ENCODE results near the gene CD46.
"Not testable (repeated sequence)": the region's sequence is repeated elsewhere in the genome, so short reads cannot be mapped to it uniquely, and the experiment has no call there.

The CD46 gene

DNA sequence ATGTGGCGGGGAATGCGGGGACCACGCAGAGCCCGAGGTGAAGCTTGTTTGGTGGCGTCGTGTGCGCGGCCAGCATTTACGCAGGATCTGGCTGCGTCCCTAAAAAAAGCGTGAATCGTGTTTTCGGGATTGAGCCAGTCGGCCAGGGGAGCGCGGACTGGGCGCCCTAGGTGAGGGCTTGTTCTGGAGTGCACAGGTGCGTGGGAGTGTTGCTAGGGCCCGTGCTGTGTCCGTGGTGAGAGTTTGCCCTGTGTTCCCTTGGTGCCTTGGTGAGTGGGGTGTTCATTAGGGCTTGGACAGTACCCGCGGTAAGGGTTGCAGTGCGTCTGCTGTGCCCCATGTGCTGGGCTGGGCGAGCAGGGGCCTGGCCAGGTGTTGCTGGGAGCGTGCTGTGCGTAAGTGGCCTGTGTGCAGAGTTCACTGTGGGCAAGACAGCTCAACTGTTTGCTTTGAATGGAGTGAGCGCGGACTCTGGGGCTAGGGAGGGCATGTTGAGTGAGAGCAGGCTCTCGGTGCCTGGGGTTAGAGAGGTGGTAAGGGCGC lies 673 bp downstream of the CD46 start:
- DNase-seq: peak; percentile 50

DNA sequence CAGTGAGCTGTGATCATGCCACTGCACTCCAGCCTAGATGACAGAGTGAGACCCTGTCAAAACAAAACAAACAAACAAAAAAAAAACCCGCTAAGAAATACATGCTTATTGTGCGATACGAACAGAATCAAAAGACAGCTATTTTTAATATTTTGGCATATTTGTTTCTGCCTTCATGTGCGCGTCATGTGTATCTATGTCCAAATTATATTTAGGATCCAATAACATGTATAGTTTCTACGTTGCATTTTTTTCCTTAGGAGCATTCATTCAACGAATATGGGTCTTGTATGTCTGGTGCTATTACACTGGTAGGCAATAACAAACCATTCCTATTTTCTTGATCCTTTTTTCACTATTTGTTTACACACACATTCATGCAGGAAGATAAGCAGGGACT lies 1.8 kb downstream of the CD46 start:
- DNase-seq: no peak

DNA sequence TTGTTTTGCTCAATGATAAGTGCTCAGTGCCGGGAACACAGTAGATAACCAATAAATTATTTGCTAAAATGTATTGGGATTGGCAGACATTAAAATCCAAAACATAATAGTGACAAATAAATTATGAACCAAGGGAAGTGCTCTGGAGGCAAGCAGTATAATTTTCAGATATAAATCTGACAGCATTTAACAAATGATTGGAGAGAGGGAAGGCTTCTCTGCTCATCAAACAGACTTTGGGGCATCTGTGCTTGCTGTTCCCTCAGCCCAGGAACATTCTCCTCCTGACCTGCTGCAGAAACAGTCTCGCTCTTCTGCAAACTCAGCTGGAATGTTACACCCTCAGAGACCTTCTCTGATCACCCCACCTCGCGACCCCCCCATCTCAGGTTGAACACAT lies 2.2 kb downstream of the CD46 start:
- DNase-seq: no peak

GRCh38 chr1:207754974-207755700 lies 3.3 kb downstream of the CD46 start:
- DNase-seq: no peak

DNA sequence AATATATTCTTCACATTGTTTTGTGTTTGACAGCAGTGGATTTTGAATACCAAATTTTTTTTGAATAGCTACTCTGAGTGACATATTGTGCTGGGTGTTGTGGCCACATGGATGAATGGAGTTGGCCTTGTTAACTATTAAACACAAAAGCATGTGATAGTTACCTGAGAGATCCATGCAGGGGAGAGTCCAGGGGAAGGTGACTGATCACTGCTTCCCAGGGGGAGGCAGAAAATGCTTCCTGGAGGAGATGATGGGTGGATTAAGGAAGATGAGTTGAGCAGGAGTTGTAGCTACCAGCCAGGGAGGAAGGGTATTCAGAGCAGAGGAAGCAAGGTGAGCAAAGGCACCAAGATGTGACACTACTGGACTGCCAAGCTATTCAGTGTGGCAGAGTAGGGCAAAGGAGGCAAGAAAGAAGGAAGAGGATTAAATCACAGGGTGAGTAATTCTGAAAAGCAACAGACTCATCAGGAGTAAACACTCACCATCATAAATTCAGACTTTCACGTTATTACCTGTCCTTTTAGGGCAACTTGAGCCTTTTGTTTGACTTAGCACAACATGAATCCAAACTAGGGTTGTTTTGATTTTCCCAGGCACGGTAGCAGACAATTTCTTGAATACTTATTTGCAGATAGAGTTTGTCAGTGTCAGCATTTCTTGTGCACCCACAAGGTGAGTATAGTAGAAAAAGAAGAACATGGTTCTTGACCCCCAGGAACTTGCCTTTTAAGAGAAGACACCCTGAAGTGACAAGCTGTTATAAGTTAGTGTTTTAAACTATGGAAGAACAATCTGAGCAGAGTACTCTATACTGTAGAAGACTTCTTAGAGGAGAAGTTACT lies 4.2 kb downstream of the CD46 start:
- DNase-seq: no peak

DNA sequence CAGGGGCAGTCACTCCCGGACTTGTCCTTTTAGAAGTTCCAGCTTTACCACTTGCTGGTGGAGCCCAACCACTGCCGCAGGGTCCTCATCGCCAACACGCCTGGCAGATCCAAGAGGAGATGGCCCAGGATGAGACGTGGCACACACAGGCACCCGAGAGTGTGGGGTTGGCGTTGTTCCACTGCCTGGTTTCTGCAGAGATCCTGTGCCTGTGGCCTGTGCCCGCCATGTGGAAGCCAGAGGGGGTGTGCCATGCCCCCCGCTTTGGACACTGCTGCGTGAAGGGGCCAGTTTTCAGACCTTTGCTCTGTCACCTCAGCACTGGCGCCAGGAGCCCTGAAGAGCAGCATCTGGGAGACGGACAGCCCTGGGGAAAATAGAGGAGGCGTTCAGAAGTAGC lies 10.8 kb downstream of the CD46 start:
- no peak for DNase-seq

GRCh38 chr1:207763091-207763490 lies 11.2 kb downstream of the CD46 start:
- no peak for DNase-seq

- DNase-seq: no peak
Observed at GRCh38 chr1:207763972-207764371, 12.1 kb downstream of the CD46 start.

DNA sequence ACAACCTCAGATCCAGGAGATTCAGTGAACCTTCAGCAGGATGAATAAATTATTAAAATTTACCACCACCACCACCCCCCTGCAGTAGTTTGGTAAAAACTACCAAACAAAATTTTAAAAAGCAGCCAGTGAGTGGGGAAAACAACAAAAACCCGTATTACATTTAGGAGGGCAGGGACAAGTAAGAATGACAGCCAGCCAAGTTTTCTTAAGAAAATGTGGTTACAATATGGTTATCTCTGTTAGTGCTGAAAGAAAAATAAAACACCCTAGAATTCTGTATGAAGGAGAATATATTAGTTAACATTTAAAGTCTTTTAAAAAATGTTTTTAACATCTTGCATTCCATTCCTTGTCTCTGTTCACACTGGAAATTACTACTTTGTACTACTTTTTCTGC lies 14.7 kb downstream of the CD46 start:
- no peak for DNase-seq

GRCh38 chr1:207770514-207770913 lies 18.7 kb downstream of the CD46 start:
- DNase-seq: not testable (repeated sequence)

- DNase-seq: not testable (repeated sequence)
Observed at GRCh38 chr1:207776045-207776444, 24.2 kb downstream of the CD46 start.

DNA sequence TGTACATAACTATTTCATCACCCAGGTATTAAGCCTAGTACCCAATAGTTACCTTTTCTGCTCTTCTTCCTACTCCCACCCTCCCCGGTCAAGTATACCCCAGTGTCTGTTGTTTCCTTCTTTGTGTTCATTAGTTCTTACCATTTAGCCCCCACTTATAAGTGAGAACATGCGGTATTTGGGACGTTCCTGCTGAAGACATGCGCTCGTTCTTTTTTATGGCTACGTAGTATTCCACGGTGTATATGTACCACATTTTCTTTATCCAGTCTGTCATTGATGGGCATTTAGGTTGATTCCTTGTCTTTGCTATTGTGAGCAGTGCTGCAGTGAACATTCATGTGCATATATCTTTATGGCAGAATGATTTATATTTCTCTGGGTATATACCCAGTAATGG lies 25.6 kb downstream of the CD46 start:
- DNase-seq: not testable (repeated sequence)

DNA sequence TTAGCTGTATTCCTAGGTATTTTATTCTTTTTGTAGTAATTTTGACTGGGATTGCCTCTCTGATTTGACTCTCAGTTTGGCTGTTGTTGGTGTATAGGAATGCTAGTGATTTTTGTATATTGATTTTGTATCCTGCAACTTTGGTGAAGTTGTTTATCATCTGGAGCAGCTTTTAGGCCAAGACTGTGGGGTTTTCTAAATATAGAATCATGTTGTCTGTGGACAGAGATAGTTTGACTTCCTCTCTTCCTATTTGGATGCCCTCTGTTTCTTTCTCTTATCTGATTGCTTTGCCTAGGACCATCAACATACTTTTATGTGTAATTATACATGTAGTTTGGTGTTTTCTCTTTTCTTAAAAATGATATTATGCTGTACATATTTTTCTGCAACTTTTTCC lies 27.2 kb downstream of the CD46 start:
- no peak for DNase-seq

DNA sequence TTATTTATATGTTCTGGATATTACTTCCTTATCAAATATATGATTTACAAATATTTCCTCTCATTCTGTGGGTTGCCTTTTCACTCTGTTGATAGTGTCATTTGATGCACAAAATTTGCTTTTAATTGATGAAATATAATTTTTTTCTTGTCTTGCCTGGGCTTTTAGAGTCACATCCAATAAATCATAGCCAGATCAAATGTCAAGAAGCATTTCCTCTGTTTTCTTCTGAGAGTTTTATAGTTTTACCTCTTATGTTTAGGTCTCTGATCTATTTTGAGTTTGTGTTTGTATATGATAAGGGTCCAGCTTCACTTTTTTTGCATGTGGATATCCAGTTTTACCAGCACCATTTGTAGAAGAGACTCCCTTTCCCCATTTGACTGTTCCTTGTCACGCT lies 29.5 kb downstream of the CD46 start:
- DNase-seq: no peak

GRCh38 chr1:207787776-207788175 lies 35.9 kb downstream of the CD46 start:
- DNase-seq: no peak

DNA sequence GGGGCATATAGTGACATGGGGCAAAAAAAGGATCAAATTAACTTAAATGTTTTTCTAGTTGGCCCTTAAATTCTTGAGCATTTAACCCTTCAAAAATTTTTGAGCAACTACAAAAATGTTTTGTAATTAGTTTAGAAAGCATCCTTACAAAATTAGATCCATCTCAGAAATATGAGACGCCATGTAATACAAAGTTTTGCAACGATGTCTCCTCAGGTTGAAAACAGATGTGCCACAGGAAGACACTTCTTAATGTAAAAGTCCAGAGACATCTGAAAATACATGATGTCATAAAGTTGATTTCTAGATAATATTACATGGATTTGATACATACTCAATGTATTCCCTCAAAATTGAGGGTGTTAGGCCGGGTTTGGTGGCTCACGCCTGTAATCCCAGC lies 37.5 kb downstream of the CD46 start:
- DNase-seq: no peak

GRCh38 chr1:207789792-207790787 lies 38.2 kb downstream of the CD46 start:
- DNase-seq: no peak

DNA sequence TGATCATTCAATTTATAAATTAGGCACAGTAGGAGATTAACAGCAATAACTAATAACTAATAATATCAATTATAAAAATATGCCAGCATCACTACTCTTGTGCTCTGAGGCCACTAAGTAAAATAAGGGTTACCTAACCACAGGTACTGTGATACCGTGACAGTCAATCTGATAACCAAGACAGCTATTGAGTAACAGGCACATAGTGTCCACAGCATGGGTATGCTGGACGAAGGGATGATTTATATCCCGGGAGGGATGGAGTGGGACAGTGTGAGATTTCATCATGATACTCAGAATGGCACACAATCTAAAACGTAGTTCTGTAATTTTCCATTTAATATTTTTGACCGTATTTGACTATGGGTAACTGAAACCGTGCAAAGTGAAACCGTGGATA lies 39.4 kb downstream of the CD46 start:
- no peak for DNase-seq

DNA sequence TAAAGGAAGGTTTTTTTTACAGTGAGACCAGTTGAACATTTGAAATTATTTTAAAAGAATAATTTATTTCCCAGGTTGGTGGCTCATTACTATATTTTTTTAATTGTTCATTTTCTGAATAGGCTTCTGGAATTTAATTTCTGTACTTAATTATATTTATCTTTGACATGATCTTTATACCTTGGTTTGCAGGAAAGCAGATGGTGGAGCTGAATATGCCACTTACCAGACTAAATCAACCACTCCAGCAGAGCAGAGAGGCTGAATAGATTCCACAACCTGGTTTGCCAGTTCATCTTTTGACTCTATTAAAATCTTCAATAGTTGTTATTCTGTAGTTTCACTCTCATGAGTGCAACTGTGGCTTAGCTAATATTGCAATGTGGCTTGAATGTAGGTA lies 41.5 kb downstream of the CD46 start:
- no peak for DNase-seq

- DNase-seq: no peak
Observed at GRCh38 chr1:207794861-207795260, 43.0 kb downstream of the CD46 start.

DNA sequence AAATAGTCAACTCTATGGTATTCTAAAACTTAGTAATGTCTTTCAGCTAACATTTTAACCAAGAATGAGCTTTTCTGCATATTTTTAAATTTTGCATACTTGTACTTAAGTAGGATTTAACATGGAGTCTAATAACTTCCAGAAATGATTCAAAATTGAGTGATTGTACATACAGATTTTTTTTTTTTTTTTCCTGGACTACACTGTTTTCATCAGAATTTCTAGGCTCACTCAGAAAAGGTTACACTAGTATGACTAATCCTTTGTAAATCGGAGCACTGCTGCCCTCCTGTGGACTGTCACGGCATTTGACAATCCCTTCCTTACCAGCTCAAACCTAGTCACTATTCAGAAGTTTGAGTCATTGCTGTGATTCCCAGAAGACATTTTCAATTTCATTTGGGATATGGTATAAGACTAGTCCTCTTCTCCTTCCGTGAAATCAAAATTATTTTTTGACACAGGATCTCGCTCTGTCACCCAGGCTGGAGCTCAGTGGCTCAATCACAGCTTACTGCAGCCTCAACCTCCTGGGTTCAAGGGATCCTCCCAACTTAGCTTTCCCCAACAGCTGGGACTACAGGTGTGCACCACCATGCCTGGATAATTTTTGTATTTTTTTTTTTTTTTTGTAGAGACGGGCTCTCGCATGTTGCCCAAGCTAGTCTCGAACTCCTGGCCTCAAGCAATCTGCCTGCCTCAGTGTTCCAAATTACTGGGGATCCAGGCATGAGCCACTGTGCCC lies 45.5 kb downstream of the CD46 start:
- DNase-seq: peak; percentile 88

GRCh38 chr1:207798847-207799246 lies 47.0 kb downstream of the CD46 start:
- DNase-seq: no peak

Measured in activated CD4-positive, alpha-beta T cell treated with anti-CD3 and anti-CD28 coated beads for 48 hours (primary cell).